K562 (cell line): Measurements from ENCODE around the gene MYLK3. TPM values are rescaled to one million over a fixed set of nuclear protein-coding genes. Genes with fewer than 3 reads are reported as not detected.

ENCODE experiments used
- CREBBP ChIP-seq: IDR thresholded peaks from one replicate; pipeline ENCODE4 v1.6.1; 2012; ENCODE audit warnings: low read depth, mild to moderate bottlenecking, control low read depth, inconsistent platforms, low read length
- SMARCA4 ChIP-seq: fragments of 450-650 bp; IDR thresholded peaks from 2 replicates; pipeline ENCODE4 v1.6.1; 2016
- SMARCB1 ChIP-seq: IDR thresholded peaks from 2 replicates; pipeline ENCODE4 v1.6.1; 2011; ENCODE audit warnings: improper control_type of control experiment, low read depth; ENCODE audit not compliant: insufficient read length
- SPI1 ChIP-seq: IDR thresholded peaks from 2 replicates; pipeline ENCODE4 v1.6.1; 2011; ENCODE audit warnings: low read depth, low read length, control low read depth, borderline replicate concordance
- SRF ChIP-seq, 2 experiments: fragments of 250-450, 450-650 bp in 1 of 2; sonication (Bioruptor Pico) in 1 of 2; sonication (generic) in 1 of 2; formaldehyde crosslinking; IDR thresholded peaks; 2 replicates each; pipeline versions ENCODE4 v1.5.0 to v1.5.1; 2020 to 2022; ENCODE audit warnings: mild to moderate bottlenecking in 1 of 2, missing genetic modification reagents in 1 of 2
- ZFP30 ChIP-seq: fragments of 250-450 bp; sonication (Bioruptor Pico); IDR thresholded peaks from 2 replicates; pipeline ENCODE4 v1.8.0; 2022; ENCODE audit warnings: moderate library complexity, mild to moderate bottlenecking, inconsistent platforms, borderline replicate concordance
- ZNF121 ChIP-seq: sonication (generic); formaldehyde crosslinking; conservative IDR thresholded peaks from 2 replicates; pipeline ENCODE4 v1.8.0; 2022; ENCODE audit warnings: missing genetic modification reagents
- polyA plus RNA-seq, 8 experiments: library from polyadenylated mRNA; depleted of rRNA in 4 of 8; stranded (reverse) in 5 of 8; unstranded in 3 of 8; fragments of >200 nt; fragmentation: Nextera tagmentation in 2 of 8; fragmentation: Illumina TruSeq in 1 of 8; extraction: Ambion mirVana in 2 of 8; extraction: Trizol in 1 of 8; gene quantifications; 2 replicates each; pipeline versions ENCODE4 v1.2.1 to v1.2.3, GENCODE V29; 2011 to 2014; ENCODE audit warnings: inconsistent platforms in 1 of 8, missing spikeins in 1 of 8
- total RNA-seq, 7 experiments: library from RNA; depleted of rRNA in 6 of 7; stranded (reverse); fragments of >200 nt in 6 of 7; fragmentation: Illumina TruSeq in 2 of 7; extraction: Trizol in 2 of 7; gene quantifications; 2 replicates each; pipeline versions ENCODE4 v1.2.1 to v1.2.3, GENCODE V29; 2011 to 2021; ENCODE audit warnings: low replicate concordance in 1 of 7
- TF ChIP-seq, protein P1 (sequence below): IDR thresholded peaks from 2 replicates; pipeline ENCODE4 v1.6.1; 2011; ENCODE audit not compliant: insufficient read length; ENCODE audit errors: extremely low read depth
- TF ChIP-seq, protein P2 (sequence below), 2 experiments: fragments of 450-650 bp; formaldehyde crosslinking in 1 of 2; IDR thresholded peaks; 2 replicates each; pipeline versions ENCODE4 v1.4.0 to v1.6.1; 2014 to 2020; ENCODE audit warnings: mild to moderate bottlenecking in 2 of 2, borderline replicate concordance in 1 of 2, low read depth in 1 of 2

The MYLK3 gene
- total and polyA plus RNA-seq, 9 of the 15 experiments (the other 6 are each of a cell fraction or from before 2014, with no cell fraction given) = 0.69 to 10.7 (median 4.7) TPM

DNA sequence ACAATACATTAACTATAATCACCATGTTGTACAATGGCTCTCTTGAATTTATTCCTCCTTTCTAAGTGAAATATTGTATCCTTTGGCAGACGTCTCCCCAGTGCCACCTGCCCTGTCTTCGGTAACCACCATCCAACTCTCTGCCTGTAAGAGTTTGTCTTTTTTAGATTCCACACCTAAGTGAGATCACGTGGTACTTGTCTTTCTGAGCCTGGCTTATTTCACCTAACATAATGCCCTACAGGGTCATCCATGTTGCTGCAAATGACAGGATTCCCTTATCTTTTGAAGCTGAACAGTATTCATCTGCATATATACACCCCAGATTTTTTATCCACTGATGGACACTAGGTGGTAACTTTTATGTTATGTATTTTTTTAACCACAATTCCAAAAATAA, 34.5 kb downstream of the MYLK3 start (continued):
- TF ChIP-seq ZFP30 (CRISPR knock-in tag) (no peak), SMARCB1 (no peak), SRF (CRISPR knock-in tag; IDR thresholded peaks at IDR 0.05) (no peak), SPI1 (no peak), SMARCA4 (no peak), ZNF121 (CRISPR knock-in tag) (no peak), CREBBP (no peak)
- TF ChIP-seq, protein P1, sequence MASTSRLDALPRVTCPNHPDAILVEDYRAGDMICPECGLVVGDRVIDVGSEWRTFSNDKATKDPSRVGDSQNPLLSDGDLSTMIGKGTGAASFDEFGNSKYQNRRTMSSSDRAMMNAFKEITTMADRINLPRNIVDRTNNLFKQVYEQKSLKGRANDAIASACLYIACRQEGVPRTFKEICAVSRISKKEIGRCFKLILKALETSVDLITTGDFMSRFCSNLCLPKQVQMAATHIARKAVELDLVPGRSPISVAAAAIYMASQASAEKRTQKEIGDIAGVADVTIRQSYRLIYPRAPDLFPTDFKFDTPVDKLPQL = no peak
- TF ChIP-seq, protein P2, sequence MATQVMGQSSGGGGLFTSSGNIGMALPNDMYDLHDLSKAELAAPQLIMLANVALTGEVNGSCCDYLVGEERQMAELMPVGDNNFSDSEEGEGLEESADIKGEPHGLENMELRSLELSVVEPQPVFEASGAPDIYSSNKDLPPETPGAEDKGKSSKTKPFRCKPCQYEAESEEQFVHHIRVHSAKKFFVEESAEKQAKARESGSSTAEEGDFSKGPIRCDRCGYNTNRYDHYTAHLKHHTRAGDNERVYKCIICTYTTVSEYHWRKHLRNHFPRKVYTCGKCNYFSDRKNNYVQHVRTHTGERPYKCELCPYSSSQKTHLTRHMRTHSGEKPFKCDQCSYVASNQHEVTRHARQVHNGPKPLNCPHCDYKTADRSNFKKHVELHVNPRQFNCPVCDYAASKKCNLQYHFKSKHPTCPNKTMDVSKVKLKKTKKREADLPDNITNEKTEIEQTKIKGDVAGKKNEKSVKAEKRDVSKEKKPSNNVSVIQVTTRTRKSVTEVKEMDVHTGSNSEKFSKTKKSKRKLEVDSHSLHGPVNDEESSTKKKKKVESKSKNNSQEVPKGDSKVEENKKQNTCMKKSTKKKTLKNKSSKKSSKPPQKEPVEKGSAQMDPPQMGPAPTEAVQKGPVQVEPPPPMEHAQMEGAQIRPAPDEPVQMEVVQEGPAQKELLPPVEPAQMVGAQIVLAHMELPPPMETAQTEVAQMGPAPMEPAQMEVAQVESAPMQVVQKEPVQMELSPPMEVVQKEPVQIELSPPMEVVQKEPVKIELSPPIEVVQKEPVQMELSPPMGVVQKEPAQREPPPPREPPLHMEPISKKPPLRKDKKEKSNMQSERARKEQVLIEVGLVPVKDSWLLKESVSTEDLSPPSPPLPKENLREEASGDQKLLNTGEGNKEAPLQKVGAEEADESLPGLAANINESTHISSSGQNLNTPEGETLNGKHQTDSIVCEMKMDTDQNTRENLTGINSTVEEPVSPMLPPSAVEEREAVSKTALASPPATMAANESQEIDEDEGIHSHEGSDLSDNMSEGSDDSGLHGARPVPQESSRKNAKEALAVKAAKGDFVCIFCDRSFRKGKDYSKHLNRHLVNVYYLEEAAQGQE (IDR thresholded peaks at IDR 0.05; ENCODE audit: borderline replicate concordance) = no peak
- TF ChIP-seq, protein P2 (CRISPR knock-in tag; IDR thresholded peaks at IDR 0.05; ENCODE audit: low read depth) = no peak
